AG04449 (cell line): ENCODE results near the gene OR2L13.
"Not testable (repeated sequence)": the region's sequence is repeated elsewhere in the genome, so short reads cannot be mapped to it uniquely, and the experiment has no call there.

Experiments used
- CTCF ChIA-PET: fragments of 350-600 bp; formaldehyde crosslinking; extraction: SDS; loops from one replicate; lab custom pipeline; 2021; ENCODE audit warnings: antibody characterized with exemption; lab: Yijun Ruan, JAX
- POLR2A ChIA-PET: fragments of 400-600, 350-600 bp; formaldehyde crosslinking; extraction: SDS; loops from one replicate; lab custom pipeline; 2020; ENCODE audit warnings: antibody characterized with exemption, inconsistent platforms; lab: Yijun Ruan, JAX
- DNase-seq: peaks from one replicate; pipeline ENCODE4 v3.0.0-alpha.2; 2010; ENCODE audit warnings: low read depth, low spot score
- H3K4me3 ChIP-seq: 2 replicates; pipeline ENCODE4 v1.5.1; 2011; ENCODE audit warnings: low read depth, mild to moderate bottlenecking, control low read depth, low read length
- TF ChIP-seq, protein P1 (sequence below): IDR thresholded peaks from one replicate; pipeline ENCODE4 v1.5.1; 2011; ENCODE audit warnings: mild to moderate bottlenecking, moderate library complexity, low read length, control low read depth, inconsistent platforms; ENCODE audit not compliant: insufficient read depth; ENCODE audit errors: missing control alignments

OR2L13 gene

DNA sequence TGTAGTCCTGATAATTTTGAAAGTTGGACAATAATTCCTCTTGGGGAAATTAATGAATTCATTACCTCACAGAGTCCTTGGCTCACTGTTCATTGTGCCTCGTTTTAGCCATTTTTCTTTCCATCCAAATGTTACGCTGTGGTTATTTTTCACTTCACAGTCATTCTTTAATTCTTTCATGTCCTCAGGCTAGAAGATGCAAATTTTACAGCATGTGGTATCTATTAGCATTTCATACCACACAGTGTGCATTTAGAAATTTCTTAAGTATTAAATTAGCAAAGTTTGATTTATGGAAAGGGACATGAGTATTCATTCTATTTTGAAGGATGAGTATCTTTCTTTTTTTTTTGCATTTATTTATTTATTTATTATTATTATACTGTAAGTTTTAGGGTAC is 29.9 kb upstream of the OR2L13 start:
- DNase-seq: no peak
- TF ChIP-seq, protein P1, sequence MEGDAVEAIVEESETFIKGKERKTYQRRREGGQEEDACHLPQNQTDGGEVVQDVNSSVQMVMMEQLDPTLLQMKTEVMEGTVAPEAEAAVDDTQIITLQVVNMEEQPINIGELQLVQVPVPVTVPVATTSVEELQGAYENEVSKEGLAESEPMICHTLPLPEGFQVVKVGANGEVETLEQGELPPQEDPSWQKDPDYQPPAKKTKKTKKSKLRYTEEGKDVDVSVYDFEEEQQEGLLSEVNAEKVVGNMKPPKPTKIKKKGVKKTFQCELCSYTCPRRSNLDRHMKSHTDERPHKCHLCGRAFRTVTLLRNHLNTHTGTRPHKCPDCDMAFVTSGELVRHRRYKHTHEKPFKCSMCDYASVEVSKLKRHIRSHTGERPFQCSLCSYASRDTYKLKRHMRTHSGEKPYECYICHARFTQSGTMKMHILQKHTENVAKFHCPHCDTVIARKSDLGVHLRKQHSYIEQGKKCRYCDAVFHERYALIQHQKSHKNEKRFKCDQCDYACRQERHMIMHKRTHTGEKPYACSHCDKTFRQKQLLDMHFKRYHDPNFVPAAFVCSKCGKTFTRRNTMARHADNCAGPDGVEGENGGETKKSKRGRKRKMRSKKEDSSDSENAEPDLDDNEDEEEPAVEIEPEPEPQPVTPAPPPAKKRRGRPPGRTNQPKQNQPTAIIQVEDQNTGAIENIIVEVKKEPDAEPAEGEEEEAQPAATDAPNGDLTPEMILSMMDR: no peak
- POLR2A ChIA-PET: no interaction called here
- CTCF ChIA-PET: no interaction called here
- no peak overlapping the region for H3K4me3 ChIP-seq

DNA sequence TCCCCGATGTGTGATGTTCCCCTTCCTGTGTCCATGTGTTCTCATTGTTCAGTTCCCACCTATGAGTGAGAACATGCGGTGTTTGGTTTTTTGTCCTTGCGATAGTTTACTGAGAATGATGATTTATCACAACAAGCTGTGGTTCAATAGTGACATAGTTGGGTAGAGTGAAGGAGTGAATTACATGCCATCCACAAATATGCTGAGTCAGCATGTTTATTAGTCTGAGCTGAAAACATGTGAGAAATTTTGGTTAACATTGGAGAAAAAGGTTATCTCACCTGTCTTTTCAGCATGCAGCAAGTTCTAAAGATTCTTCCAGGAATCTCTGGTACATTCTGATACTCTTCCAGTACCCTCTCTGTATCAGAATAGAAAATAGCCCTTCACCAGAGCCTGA is 29.4 kb upstream of the OR2L13 start:
- TF ChIP-seq, protein P1: no peak
- POLR2A ChIA-PET: no interaction called here
- no peak for DNase-seq
- CTCF ChIA-PET: no interaction called here
- H3K4me3 ChIP-seq: no peak overlapping the region

DNA sequence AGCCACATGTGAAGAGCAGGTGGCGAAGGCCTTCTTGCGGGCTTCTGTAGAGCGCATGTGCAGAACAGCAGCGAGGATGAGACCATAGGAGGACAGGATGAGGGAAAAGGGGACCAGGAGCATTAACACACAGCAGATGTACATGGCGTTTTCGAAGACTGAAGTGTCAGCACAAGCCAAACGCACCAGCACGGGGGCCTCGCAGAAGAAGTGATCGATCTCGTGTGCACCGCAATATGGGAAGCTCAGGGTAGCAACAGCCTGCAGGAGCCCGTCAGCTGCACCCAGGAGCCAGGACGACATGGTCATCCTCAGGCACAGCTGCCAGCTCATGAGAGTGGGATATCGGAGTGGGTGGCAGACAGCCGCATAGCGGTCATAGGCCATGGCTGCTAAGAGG is 11.1 kb upstream of the OR2L13 start:
- H3K4me3 ChIP-seq, CTCF ChIA-PET, POLR2A ChIA-PET, DNase-seq: not testable (repeated sequence)

DNA sequence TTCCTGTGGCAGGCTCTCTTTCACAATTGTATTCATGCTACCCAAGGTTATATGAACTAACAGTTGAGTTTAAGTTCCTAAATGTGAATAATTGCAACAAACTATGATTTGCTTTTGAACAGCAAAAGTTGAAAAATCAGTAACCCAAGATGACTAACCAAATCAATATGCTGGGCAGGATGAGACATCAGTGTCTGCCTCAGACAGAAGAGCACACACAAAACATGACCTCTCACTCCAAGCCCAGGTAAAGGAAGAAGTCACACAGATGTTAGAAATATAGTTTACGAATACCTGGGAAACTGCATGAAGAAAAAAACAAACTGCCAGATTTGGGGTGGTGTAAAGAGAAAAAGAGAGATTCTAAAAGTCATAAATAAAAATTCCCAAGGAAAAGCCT is 3.5 kb downstream of the OR2L13 start:
- TF ChIP-seq, protein P1: no peak
- no peak overlapping the region for H3K4me3 ChIP-seq
- POLR2A ChIA-PET: no interaction called here
- CTCF ChIA-PET: no interaction called here
- no peak for DNase-seq

DNA sequence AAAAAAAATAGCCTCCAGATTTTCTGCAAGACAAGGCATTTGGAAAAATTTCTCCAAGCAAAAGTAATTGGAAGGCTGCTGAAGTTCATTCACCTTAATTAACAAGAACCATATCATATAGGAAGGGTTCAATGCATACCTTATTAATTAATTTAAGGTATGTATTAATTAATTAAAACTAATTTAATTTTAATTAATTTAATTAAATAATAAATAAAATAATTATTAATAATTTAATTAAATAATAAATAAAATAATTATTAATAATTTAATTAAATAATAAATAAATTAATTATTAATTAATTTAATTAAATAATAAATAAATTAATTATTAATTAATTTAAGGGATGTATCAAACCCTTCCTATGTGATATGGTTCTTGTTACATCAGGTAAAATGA is 7.9 kb downstream of the OR2L13 start:
- no peak for DNase-seq
- no peak overlapping the region for H3K4me3 ChIP-seq
- CTCF ChIA-PET: no interaction called here
- TF ChIP-seq, protein P1: no peak
- POLR2A ChIA-PET: no interaction called here

DNA sequence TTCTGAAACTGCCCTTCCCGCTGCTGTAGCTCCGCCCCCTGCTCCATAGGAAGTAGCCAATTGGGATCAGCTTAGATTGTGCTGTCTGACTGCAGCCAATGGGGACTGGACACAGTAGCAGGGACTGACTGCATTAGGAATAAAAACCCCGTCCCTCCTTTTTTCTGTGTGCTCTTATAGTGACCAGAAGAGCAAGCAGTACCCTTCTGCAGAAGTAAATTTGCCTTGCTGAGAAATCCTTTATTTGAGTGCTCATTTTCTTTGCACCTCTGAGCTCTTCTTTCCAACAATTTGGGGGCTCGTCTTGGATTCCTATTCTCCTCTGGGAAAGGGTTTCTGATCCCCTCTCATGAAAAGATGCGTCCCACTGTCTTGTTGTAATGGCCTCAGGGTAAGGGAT is 16.2 kb downstream of the OR2L13 start:
- H3K4me3 ChIP-seq: no peak overlapping the region
- ChIA-PET POLR2A (no interaction called here), CTCF (no interaction called here)
- TF ChIP-seq, protein P1: no peak
- DNase-seq: no peak

DNA sequence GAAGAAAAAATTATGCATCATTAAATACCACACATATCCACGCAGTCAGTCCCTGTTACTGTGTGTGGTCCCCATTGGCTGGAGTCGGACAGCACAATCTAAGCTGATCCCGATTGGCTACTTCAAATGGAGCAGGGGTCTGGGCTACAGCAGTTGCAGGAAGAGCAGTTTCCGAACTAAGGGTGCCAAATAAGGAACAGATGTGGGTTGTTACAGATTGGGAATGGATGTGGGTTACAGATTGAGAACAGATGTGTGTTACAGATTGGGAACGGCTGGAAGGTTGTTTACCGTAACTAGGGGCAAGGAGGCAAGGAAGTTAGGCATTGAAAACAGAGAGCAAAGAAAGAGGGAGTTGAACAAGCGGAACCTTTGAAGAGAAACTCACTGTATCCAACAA is 19.9 kb downstream of the OR2L13 start:
- CTCF ChIA-PET: no interaction called here
- TF ChIP-seq, protein P1: no peak
- no peak overlapping the region for H3K4me3 ChIP-seq
- DNase-seq: no peak
- POLR2A ChIA-PET: no interaction called here
